GM12878 (cell line): Measurements from ENCODE around the gene EPB41L4B. TPM values are rescaled to one million over a fixed set of nuclear protein-coding genes. Genes with fewer than 3 reads are reported as not detected.

Experiments
- ATAC-seq: fragments of 200-7000 bp; cut with Tn5 transposase; 3 replicates; pipeline ENCODE4 v1.9.1; 2020; ENCODE audit warnings: mild to moderate bottlenecking, moderate library complexity
- BruUV-seq: library from RNA; stranded (reverse); fragments of 400-500 nt; replicated peaks from 2 replicates; lab custom pipeline; 2021; lab: Mats Ljungman, UMichigan
- CTCF ChIA-PET: fragments of 300-600 bp; sonication (Branson Sonifier 250); formaldehyde crosslinking; extraction: SDS; loops from one replicate; lab custom pipeline; 2021; ENCODE audit warnings: inconsistent platforms; lab: Yijun Ruan, JAX
- POLR2A ChIA-PET: fragments of 350-600 bp; formaldehyde crosslinking; extraction: SDS; loops from one replicate; lab custom pipeline; 2021; ENCODE audit warnings: inconsistent platforms; lab: Charles Lee
- RAD21 ChIA-PET: fragments of 300-600 bp; sonication (Branson Sonifier 250); formaldehyde crosslinking; loops from one replicate; lab custom pipeline; 2023; ENCODE audit warnings: antibody characterized with exemption; ENCODE audit not compliant: unreplicated experiment; lab: Charles Lee
- SMC1A ChIA-PET: fragments of 300-600 bp; sonication (Branson Sonifier 250); formaldehyde crosslinking; loops from one replicate; lab custom pipeline; 2023; ENCODE audit not compliant: unreplicated experiment, uncharacterized antibody; lab: Charles Lee
- DNase-seq: peaks from one replicate; pipeline ENCODE4 v3.0.0-alpha.2; 2011; ENCODE audit warnings: low read depth, low spot score
- FAIRE-seq: peaks from 3 replicates; lab custom pipeline; 2011; peaks lifted over from hg19 to GRCh38; lab: Jason Lieb, UNC
- H2AFZ ChIP-seq: 2 replicates; pipeline ENCODE4 v1.6.0; 2011; ENCODE audit warnings: low read depth, low read length, control low read depth; ENCODE audit not compliant: control insufficient read depth
- H3K27ac ChIP-seq: 2 replicates; pipeline ENCODE4 v1.5.1; 2011; ENCODE audit warnings: control low read depth; ENCODE audit not compliant: control insufficient read depth, insufficient read depth
- H3K27me3 ChIP-seq, 2 experiments: replicated peaks in 1 of 2; 2 replicates each; pipeline versions ENCODE4 v1.6.0 to v1.6.1; 2011; ENCODE audit warnings: low read length in 1 of 2; ENCODE audit not compliant: control insufficient read depth in 2 of 2, insufficient read depth in 2 of 2
- H3K36me3 ChIP-seq, 2 experiments: 2 replicates each; pipeline ENCODE4 v1.5.1; 2011; ENCODE audit warnings: low read length in 1 of 2; ENCODE audit not compliant: control insufficient read depth in 2 of 2, insufficient read depth in 2 of 2
- H3K4me1 ChIP-seq: 2 replicates; pipeline ENCODE4 v1.6.1; 2011; ENCODE audit warnings: mild to moderate bottlenecking, low read length, moderate library complexity, mixed read lengths; ENCODE audit not compliant: control insufficient read depth, insufficient read depth
- H3K4me2 ChIP-seq: 2 replicates; pipeline ENCODE4 v1.6.0; 2011; ENCODE audit warnings: control low read depth; ENCODE audit not compliant: control insufficient read depth, insufficient read depth
- H3K4me3 ChIP-seq: fragments of 200-600 bp; sonication (generic); 2 replicates; pipeline ENCODE4 v1.5.1; 2016
- H3K79me2 ChIP-seq: 2 replicates; pipeline ENCODE4 v1.6.0; 2011; ENCODE audit warnings: low read length; ENCODE audit not compliant: control insufficient read depth, insufficient read depth
- H3K9ac ChIP-seq: 2 replicates; pipeline ENCODE4 v1.8.0; 2011; ENCODE audit warnings: low read length, control low read depth, mixed read lengths; ENCODE audit not compliant: control insufficient read depth, insufficient read depth
- H3K9me3 ChIP-seq: replicated peaks from 3 replicates; pipeline ENCODE4 v1.5.1; 2011; ENCODE audit warnings: mild to moderate bottlenecking, low read length; ENCODE audit not compliant: control insufficient read depth, insufficient read depth
- H4K20me1 ChIP-seq: 2 replicates; pipeline ENCODE4 v1.6.0; 2011; ENCODE audit not compliant: control insufficient read depth, insufficient read depth
- BRCA1 ChIP-seq: IDR thresholded peaks from 2 replicates; pipeline ENCODE4 v1.6.1; 2011; ENCODE audit warnings: low read depth, low read length, improper control_type of control experiment
- JUND ChIP-seq: IDR thresholded peaks from 2 replicates; pipeline ENCODE4 v1.6.1; 2012; ENCODE audit warnings: low read depth, mild to moderate bottlenecking, low read length, improper control_type of control experiment, moderate library complexity
- MYB ChIP-seq: fragments of 150-350 bp; IDR thresholded peaks from 2 replicates; pipeline ENCODE4 v1.6.1; 2014; ENCODE audit warnings: mild to moderate bottlenecking, low read depth, low read length, borderline replicate concordance
- NR2F1 ChIP-seq: fragments of 450-650 bp; conservative IDR thresholded peaks from 2 replicates; pipeline ENCODE4 v1.6.1; 2017; ENCODE audit warnings: mild to moderate bottlenecking
- PML ChIP-seq: IDR thresholded peaks from 2 replicates; pipeline ENCODE4 v1.6.1; 2012; ENCODE audit warnings: low read length, inconsistent platforms
- RAD21 ChIP-seq: IDR thresholded peaks from 2 replicates; pipeline ENCODE4 v1.6.1; 2011; ENCODE audit warnings: mild to moderate bottlenecking, low read depth, low read length, moderate library complexity; ENCODE audit not compliant: insufficient read depth
- SPI1 ChIP-seq: IDR thresholded peaks from 2 replicates; pipeline ENCODE4 v1.6.1; 2011; ENCODE audit warnings: low read depth, mild to moderate bottlenecking, low read length, moderate library complexity, borderline replicate concordance; ENCODE audit not compliant: insufficient read depth
- YBX1 ChIP-seq: fragments of 450-650 bp; IDR thresholded peaks from 2 replicates; pipeline ENCODE4 v1.6.1; 2016; ENCODE audit warnings: antibody characterized with exemption
- WGBS: methylation state at CpG from one replicate; pipeline ENCODE4 v1.1.6; 2016; ENCODE audit warnings: low lambda C conversion rate; ENCODE audit not compliant: insufficient replicate concordance, insufficient coverage; ENCODE audit errors: missing lambda C conversion rate; 5-methylcytosine and 5-hydroxymethylcytosine counted together
- in situ Hi-C: fragments of 300-500 bp; cut with MboI; formaldehyde crosslinking; loops from 9 replicates; pipeline ENCODE4 v1.14.3; 2018; ENCODE audit warnings: mixed read lengths
- intact Hi-C: fragments of 100-400 bp; cut with micrococcal nuclease; formaldehyde crosslinking; loops from one replicate; pipeline ENCODE4 v1.14.2; 2022; ENCODE audit not compliant: unreplicated experiment
- polyA plus RNA-seq, 11 experiments: library from polyadenylated mRNA; depleted of rRNA in 4 of 11; unstranded in 6 of 11; stranded (reverse) in 5 of 11; fragments of >200 nt; fragmentation: Nextera tagmentation in 4 of 11; fragmentation: Illumina TruSeq in 1 of 11; extraction: Ambion mirVana in 4 of 11; extraction: Trizol in 1 of 11; gene quantifications; 1 replicate in 1 of 11; 2 replicates in 10 of 11; pipeline versions ENCODE4 v1.2.1 to v1.2.3, GENCODE V29; 2011 to 2016; ENCODE audit warnings: inconsistent platforms in 2 of 11, missing spikeins in 2 of 11, low read depth in 1 of 11
- total RNA-seq, 4 experiments: library from RNA; depleted of rRNA in 3 of 4; stranded (reverse); fragments of >200 nt in 3 of 4; fragmentation: Illumina TruSeq in 1 of 4; extraction: Trizol in 1 of 4; gene quantifications; 2 replicates each; pipeline versions ENCODE4 v1.2.1 to v1.2.3, GENCODE V29; 2013 to 2021
- TF ChIP-seq, protein P1 (sequence below): fragments of 450-650 bp; formaldehyde crosslinking; IDR thresholded peaks from 2 replicates; pipeline ENCODE4 v1.4.0; 2020; ENCODE audit warnings: mild to moderate bottlenecking, moderate library complexity
- TF ChIP-seq, protein P2 (sequence below): IDR thresholded peaks from 2 replicates; pipeline ENCODE4 v1.6.1; 2012; ENCODE audit warnings: low read length, inconsistent platforms
- TF ChIP-seq, protein P3 (sequence below): IDR thresholded peaks from 2 replicates; pipeline ENCODE4 v1.6.1; 2012; ENCODE audit warnings: improper control_type of control experiment, low read depth, low read length; ENCODE audit not compliant: insufficient replicate concordance

Gene EPB41L4B
- total and polyA plus RNA-seq, 10 of the 15 experiments (the other 5 are each of a cell fraction or from before 2014, with no cell fraction given): 0.04 to 0.75 (median 0.13) TPM; not detected in 1

DNA sequence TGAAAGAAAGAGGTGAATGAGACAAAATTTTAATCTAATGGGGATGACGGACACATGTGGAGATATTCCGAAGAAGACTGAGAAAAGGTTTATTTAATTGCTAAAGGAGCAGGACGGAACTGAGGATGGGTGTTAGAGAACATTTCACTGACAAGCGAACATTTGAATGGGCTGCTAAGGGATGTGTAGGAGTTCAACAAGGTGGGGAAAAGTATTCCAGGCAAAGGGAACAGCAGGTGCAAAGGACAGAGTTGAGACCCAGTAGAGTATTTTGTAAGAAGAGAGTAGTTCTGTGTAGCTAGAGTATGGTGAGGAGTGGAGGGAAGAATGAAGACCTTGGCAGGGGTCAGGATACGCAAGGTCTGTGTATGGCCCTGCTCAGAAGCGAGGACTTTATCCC is 106.4 kb downstream of the EPB41L4B start (continued):
- TF ChIP-seq, protein P1, sequence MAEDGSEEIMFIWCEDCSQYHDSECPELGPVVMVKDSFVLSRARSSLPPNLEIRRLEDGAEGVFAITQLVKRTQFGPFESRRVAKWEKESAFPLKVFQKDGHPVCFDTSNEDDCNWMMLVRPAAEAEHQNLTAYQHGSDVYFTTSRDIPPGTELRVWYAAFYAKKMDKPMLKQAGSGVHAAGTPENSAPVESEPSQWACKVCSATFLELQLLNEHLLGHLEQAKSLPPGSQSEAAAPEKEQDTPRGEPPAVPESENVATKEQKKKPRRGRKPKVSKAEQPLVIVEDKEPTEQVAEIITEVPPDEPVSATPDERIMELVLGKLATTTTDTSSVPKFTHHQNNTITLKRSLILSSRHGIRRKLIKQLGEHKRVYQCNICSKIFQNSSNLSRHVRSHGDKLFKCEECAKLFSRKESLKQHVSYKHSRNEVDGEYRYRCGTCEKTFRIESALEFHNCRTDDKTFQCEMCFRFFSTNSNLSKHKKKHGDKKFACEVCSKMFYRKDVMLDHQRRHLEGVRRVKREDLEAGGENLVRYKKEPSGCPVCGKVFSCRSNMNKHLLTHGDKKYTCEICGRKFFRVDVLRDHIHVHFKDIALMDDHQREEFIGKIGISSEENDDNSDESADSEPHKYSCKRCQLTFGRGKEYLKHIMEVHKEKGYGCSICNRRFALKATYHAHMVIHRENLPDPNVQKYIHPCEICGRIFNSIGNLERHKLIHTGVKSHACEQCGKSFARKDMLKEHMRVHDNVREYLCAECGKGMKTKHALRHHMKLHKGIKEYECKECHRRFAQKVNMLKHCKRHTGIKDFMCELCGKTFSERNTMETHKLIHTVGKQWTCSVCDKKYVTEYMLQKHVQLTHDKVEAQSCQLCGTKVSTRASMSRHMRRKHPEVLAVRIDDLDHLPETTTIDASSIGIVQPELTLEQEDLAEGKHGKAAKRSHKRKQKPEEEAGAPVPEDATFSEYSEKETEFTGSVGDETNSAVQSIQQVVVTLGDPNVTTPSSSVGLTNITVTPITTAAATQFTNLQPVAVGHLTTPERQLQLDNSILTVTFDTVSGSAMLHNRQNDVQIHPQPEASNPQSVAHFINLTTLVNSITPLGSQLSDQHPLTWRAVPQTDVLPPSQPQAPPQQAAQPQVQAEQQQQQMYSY (CRISPR knock-in tag): no peak
- TF ChIP-seq, protein P2, sequence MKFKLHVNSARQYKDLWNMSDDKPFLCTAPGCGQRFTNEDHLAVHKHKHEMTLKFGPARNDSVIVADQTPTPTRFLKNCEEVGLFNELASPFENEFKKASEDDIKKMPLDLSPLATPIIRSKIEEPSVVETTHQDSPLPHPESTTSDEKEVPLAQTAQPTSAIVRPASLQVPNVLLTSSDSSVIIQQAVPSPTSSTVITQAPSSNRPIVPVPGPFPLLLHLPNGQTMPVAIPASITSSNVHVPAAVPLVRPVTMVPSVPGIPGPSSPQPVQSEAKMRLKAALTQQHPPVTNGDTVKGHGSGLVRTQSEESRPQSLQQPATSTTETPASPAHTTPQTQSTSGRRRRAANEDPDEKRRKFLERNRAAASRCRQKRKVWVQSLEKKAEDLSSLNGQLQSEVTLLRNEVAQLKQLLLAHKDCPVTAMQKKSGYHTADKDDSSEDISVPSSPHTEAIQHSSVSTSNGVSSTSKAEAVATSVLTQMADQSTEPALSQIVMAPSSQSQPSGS: no peak
- no peak for TF ChIP-seq RAD21

DNA sequence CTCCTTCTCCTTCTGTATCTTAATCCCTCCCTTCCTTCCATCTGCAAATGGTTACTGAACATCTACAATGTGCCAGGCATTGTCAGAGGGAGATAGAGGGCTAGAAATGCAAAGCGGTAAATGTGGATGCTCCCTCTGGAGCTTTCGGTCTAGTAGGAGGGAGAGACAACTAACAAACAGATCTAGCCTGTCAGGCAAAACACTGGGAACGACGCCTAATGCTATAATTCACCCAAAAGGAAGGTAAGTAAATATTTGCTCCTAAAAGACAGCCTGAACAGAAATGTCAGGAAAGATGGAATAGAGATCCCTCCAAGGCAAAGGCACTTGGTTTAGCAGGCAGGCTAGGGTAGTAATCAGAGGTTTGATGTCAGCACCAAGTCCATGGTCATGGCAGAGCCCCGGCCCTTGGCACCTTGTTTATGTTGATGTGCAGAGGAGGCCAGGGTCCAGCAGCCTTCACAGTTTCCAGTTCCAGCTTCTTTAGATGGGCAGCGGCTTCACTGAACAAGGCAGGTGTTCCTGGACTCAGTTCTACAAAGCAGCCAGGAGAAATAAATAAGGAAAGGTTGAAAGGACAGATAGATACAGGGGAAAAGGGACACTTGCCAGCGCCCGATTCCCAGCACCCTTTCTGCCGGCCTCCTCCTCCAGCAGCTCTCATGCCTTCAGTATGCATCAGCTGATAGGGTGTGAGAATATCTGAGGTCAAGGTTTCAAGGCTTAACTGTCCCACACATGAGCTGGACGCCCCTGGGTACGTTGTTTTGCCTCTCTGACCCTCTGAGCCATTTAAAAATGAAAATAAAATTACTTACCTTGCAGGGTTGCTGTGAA is 107.4 kb downstream of the EPB41L4B start:
- in situ Hi-C loops: no loop called here
- no peaks in the 10 kb centered on the region for H4K20me1 ChIP-seq
- H3K27me3 ChIP-seq: no peaks in the 10 kb centered on the region; a peak in 1 of 4 replicates
- H3K4me2 ChIP-seq: no peak overlapping the region
- H3K9ac ChIP-seq: no peak overlapping the region
- ChIA-PET RAD21 (no interaction called here), POLR2A (no interaction called here), CTCF (interaction anchor here (0.9 kb wide), 1 partner anchor 17 kb away, joined by 3 read pairs; no protein-coding TSS in a partner anchor), SMC1A (no interaction called here)
- intact Hi-C loops: no loop called here
- no TSS peak for BruUV-seq
- no peaks in the 10 kb centered on the region for H3K79me2 ChIP-seq
- ATAC-seq (no peak), FAIRE-seq (no peak), DNase-seq (no peak)
- no peaks in the 10 kb centered on the region for H3K36me3 ChIP-seq
- no peak overlapping the region for H2AFZ ChIP-seq
- WGBS: 20% methylated on average over 11 of the region's 11 CpGs
- H3K4me1 ChIP-seq: no peaks in the 10 kb centered on the region
- no peak overlapping the region for H3K27ac ChIP-seq
- no peak overlapping the region for H3K4me3 ChIP-seq
- no peaks in the 10 kb centered on the region for H3K9me3 ChIP-seq
- no peak for TF ChIP-seq PML
- no peak for TF ChIP-seq SPI1
- no peak for TF ChIP-seq BRCA1
- TF ChIP-seq NR2F1: no peak
- TF ChIP-seq MYB: no peak
- TF ChIP-seq YBX1: no peak
- TF ChIP-seq, protein P3, sequence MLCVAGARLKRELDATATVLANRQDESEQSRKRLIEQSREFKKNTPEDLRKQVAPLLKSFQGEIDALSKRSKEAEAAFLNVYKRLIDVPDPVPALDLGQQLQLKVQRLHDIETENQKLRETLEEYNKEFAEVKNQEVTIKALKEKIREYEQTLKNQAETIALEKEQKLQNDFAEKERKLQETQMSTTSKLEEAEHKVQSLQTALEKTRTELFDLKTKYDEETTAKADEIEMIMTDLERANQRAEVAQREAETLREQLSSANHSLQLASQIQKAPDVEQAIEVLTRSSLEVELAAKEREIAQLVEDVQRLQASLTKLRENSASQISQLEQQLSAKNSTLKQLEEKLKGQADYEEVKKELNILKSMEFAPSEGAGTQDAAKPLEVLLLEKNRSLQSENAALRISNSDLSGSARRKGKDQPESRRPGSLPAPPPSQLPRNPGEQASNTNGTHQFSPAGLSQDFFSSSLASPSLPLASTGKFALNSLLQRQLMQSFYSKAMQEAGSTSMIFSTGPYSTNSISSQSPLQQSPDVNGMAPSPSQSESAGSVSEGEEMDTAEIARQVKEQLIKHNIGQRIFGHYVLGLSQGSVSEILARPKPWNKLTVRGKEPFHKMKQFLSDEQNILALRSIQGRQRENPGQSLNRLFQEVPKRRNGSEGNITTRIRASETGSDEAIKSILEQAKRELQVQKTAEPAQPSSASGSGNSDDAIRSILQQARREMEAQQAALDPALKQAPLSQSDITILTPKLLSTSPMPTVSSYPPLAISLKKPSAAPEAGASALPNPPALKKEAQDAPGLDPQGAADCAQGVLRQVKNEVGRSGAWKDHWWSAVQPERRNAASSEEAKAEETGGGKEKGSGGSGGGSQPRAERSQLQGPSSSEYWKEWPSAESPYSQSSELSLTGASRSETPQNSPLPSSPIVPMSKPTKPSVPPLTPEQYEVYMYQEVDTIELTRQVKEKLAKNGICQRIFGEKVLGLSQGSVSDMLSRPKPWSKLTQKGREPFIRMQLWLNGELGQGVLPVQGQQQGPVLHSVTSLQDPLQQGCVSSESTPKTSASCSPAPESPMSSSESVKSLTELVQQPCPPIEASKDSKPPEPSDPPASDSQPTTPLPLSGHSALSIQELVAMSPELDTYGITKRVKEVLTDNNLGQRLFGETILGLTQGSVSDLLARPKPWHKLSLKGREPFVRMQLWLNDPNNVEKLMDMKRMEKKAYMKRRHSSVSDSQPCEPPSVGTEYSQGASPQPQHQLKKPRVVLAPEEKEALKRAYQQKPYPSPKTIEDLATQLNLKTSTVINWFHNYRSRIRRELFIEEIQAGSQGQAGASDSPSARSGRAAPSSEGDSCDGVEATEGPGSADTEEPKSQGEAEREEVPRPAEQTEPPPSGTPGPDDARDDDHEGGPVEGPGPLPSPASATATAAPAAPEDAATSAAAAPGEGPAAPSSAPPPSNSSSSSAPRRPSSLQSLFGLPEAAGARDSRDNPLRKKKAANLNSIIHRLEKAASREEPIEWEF: no peak
- TF ChIP-seq JUND: no peak
